Brain microvascular endothelial cell (primary cell): Measurements from ENCODE around the gene ZNF646.
"Not testable (repeated sequence)": the region's sequence is repeated elsewhere in the genome, so short reads cannot be mapped to it uniquely, and the experiment has no call there.

Experiments used
- DNase-seq: peaks from one replicate; pipeline ENCODE4 v3.0.0-alpha.2; 2020
- H3K27ac ChIP-seq: fragments of 250-450 bp; sonication (Bioruptor Pico); 2 replicates; pipeline ENCODE4 v1.5.1; 2020; ENCODE audit warnings: mild to moderate bottlenecking, moderate library complexity
- H3K27me3 ChIP-seq: fragments of 250-450 bp; sonication (Bioruptor Pico); replicated peaks from 2 replicates; pipeline ENCODE4 v1.5.1; 2020; ENCODE audit warnings: mild to moderate bottlenecking
- H3K36me3 ChIP-seq: fragments of 250-450 bp; sonication (Bioruptor Pico); replicated peaks from 2 replicates; pipeline ENCODE4 v1.5.1; 2020; ENCODE audit warnings: mild to moderate bottlenecking
- H3K4me3 ChIP-seq: 2 replicates; pipeline ENCODE4 v1.5.1; 2011; ENCODE audit warnings: low read depth, mild to moderate bottlenecking, control low read depth, low read length, moderate library complexity
- in situ Hi-C: cut with HindIII; loops from 2 replicates; pipeline ENCODE4 v1.10.0; 2017; ENCODE audit warnings: low sequenced_read_pairs, low pct_ligation_motif_present
- TF ChIP-seq, protein P1 (sequence below): IDR thresholded peaks from 2 replicates; pipeline ENCODE4 v1.5.1; 2011; ENCODE audit warnings: low read depth, mild to moderate bottlenecking, moderate library complexity, low read length, control low read depth, inconsistent platforms; ENCODE audit errors: missing control alignments

The ZNF646 gene

DNA sequence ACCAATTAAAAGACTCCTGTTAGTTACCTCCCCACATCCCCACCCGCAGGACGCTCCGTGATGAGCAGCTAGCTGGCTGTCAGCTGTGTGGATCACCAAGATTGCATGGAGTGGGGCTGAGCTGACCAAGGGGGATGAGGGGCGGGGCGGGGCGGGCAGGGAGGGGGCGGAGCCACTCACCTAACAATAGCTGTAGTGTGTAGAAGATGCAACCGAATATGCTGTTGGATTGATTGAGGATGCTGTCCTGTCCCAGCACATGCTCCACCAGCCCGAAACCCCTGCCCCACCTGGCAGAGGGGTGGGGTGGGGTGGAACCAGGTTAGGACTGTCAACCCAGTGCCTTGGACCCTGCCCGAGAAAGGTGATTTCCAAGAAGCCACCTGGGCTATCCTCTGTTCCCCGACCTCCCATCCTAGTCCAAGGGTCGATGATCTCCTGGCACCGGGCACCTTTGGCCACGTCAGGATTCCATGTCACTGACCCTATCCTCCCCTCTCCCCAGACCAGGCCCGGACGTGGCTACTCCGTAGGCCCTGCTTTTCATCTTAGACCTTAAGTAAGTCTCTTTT, 19.0 kb downstream of the ZNF646 start:
- peak overlapping the region; percentile 96 for H3K4me3 ChIP-seq
- no peak for DNase-seq
- in situ Hi-C loops, result no loop called here
- TF ChIP-seq, protein P1, sequence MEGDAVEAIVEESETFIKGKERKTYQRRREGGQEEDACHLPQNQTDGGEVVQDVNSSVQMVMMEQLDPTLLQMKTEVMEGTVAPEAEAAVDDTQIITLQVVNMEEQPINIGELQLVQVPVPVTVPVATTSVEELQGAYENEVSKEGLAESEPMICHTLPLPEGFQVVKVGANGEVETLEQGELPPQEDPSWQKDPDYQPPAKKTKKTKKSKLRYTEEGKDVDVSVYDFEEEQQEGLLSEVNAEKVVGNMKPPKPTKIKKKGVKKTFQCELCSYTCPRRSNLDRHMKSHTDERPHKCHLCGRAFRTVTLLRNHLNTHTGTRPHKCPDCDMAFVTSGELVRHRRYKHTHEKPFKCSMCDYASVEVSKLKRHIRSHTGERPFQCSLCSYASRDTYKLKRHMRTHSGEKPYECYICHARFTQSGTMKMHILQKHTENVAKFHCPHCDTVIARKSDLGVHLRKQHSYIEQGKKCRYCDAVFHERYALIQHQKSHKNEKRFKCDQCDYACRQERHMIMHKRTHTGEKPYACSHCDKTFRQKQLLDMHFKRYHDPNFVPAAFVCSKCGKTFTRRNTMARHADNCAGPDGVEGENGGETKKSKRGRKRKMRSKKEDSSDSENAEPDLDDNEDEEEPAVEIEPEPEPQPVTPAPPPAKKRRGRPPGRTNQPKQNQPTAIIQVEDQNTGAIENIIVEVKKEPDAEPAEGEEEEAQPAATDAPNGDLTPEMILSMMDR, result no peak
- peaks cover 12% of the 10 kb centered on the region for H3K36me3 ChIP-seq
- H3K27ac ChIP-seq, result no peak overlapping the region
- H3K27me3 ChIP-seq, result no peaks in the 10 kb centered on the region

DNA sequence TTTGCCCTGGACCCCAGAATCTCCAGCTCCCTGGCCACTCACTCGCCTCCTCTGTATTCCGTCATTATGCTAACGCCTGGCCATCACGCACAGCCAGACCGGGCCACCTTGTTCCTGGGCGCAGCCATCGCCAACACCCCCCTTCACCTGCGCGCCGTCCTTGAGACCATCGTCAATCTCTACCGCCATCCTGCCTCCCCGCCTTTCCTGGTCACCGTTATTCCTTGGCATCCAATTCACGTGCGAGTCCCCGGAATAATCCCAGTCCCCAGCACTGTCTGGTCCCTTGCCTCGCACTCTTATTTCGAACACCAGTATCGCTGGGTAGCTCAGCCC, 19.8 kb downstream of the ZNF646 start:
- Histone ChIP-seq H3K27me3 (no peaks in the 10 kb centered on the region), H3K36me3 (peaks cover 6% of the 10 kb centered on the region), H3K27ac (peak overlapping the region; percentile 45), H3K4me3 (peak overlapping the region; percentile 96)
- TF ChIP-seq, protein P1, result no peak
- DNase-seq, result no peak
- in situ Hi-C loops, result no loop called here

DNA sequence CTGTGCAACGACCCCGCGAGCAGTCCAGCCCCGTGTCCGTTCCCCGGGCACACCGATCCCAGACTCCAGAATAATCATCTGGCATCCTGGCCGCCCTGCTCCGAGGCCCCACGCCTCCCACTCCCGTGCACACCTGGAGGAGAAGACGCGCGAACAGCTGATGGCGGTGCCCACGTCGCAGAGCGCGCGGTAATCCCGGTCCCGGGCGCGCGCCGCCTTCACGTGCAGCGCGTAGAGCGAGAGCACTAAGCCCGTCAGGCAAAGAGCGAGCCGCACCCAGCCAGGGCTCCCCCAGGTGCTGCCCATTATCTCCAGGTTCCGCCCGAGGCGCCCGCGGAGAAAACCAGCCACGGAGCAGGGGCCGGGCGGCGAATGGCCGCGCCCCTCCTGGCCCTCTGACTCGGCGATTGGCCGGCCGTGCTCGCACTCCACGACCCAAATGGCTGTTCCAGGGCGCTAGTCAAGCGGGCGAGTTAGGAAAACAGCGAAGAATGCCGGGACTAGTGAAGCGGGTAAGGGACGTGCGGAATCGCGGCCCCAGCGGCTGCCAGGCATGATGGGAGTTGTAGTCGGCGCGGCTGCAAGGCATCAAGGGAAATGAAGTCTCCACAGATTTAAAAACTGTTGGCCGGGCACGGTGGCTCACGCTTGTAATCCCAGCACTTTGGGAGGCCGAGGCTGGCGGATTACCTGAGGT, 20.4 kb downstream of the ZNF646 start, which contains the start of gene VKORC1:
Gene VKORC1 (minus strand): TSS at position 374 of the 697 bp plus-strand sequence. CDS start 68 bp downstream, at position 306.
- peak; percentile 97 for DNase-seq
- in situ Hi-C loops, result no loop called here
- peak within 1 kb of the TSS; percentile 45 for H3K27ac ChIP-seq
- H3K36me3 ChIP-seq, result peaks cover under 1% of the 10 kb centered on the region
- H3K4me3 ChIP-seq, result peak within 1 kb of the TSS; percentile 96
- H3K27me3 ChIP-seq, result no peaks in the 10 kb centered on the region
- TF ChIP-seq, protein P1, result no peak

DNA sequence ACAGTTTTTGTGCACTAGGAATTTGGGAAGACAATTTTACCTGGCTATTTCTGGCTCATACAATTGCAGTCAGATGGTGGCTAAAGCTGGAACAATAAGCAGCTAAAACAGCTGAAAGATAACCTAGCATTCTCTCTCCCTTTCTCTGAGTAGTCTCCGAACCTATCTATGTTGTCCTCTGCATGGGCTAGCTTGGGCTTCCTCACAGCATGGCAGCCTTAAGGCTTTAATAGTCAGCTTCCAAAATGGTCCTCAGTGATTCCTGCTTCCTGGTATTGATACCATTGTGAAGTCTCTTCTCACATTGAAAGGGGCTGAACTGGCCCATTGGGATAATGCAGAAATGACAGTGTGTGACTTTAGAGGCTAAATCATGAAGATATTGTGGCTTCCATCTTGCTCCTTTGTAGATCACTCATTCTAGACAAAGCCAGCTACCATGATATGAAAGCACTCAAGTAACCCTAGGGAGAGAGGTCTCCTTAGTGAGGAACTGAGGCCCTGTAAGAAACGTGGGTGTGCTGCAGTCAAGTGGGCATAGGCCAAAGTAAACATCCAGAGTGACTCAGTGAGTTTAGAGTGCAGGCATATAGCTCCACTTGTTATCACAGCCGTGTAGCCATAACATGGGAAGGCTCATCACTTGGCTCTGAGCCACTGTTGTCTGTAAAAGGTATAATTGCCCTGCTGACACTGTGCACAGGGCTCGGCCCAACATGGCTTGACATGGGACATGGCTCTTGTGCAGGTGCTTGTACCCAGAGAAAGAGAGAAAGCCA, 25.8 kb downstream of the ZNF646 start:
- H3K4me3 ChIP-seq, result no peak overlapping the region
- peak; percentile 87 for DNase-seq
- TF ChIP-seq, protein P1, result no peak
- H3K36me3 ChIP-seq, result no peaks in the 10 kb centered on the region
- H3K27me3 ChIP-seq, result no peaks in the 10 kb centered on the region
- in situ Hi-C loops, result no loop called here
- H3K27ac ChIP-seq, result peak overlapping the region; percentile 52

DNA sequence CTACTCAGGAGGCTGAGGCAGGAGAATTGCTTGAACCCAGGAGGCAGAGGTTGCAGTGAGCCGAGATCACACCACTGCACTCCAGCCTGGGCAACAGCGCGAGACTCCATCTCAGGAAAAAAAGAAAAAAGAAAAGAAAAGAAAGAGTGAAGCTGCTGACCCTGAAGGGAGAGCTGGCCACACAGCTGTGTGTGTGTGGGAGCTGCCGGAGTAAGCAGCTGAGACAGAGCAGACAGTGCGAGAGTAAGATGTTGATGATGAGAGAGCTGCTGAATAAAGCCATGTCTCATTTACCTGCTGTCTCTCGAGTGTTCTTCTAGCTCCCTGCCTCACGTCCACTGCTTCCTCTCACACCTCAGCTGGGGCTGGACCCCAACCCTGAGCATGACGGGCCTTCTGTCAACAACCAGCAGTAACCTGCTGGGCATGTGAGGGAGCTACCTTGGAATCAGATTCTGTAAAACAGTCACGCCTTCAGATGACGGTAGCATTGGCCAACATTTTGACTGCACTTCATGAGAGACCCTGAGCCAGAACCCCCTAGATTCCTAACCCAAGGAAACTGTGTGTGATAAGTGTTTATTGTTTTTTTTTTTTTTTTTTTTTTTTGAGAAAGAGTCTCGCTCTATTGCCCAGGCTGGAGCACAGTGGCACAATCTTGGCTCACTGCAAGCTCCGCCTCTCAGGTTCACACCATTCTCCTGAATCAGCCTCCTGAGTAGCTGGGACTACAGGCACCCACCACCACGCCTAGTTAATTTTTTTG, 26.8 kb downstream of the ZNF646 start:
- DNase-seq, in situ Hi-C loops, H3K27ac ChIP-seq, H3K27me3 ChIP-seq, H3K4me3 ChIP-seq, H3K36me3 ChIP-seq: not testable (repeated sequence)
